Measurements from ENCODE around the gene AP2B1.

The AP2B1 gene

GRCh38 chr17:35731239-35731916 is 144.3 kb downstream of the AP2B1 start, which contains the start of gene RASL10B:
RASL10B (plus strand) TSS chr17:35731639; CDS start chr17:35735185, 3,546 bp downstream.
- peaks cover 3% of the 10 kb centered on the region for H3K36me3 ChIP-seq (ENCODE audit: control insufficient read depth, insufficient read depth, low read length)
- no peak within 1 kb of the TSS for H3K27ac ChIP-seq (ENCODE audit: insufficient read depth, low read length, poor library complexity, severe bottlenecking)
- H3K4me1 ChIP-seq (ENCODE audit: control insufficient read depth, insufficient read depth, low read length, poor library complexity, severe bottlenecking), result peaks cover 9% of the 10 kb centered on the region
- no peaks in the 10 kb centered on the region for H3K9me3 ChIP-seq (ENCODE audit: control insufficient read depth, low read length)
- peak within 1 kb of the TSS; percentile 48 for H3K4me3 ChIP-seq (ENCODE audit: insufficient read depth, low read depth, low read length, poor library complexity, severe bottlenecking)
- H3K27me3 ChIP-seq (replicated peaks; ENCODE audit: control insufficient read depth, insufficient read depth, low read length, poor library complexity, severe bottlenecking), result no peaks in the 10 kb centered on the region
- DNase-seq, result no peak

GRCh38 chr17:35731917-35732805 is 145.0 kb downstream of the AP2B1 start:
- no peak for DNase-seq
- Histone ChIP-seq H3K27me3 (replicated peaks; ENCODE audit: control insufficient read depth, insufficient read depth, low read length, poor library complexity, severe bottlenecking) (no peaks in the 10 kb centered on the region), H3K27ac (ENCODE audit: insufficient read depth, low read length, poor library complexity, severe bottlenecking) (no peak overlapping the region), H3K36me3 (ENCODE audit: control insufficient read depth, insufficient read depth, low read length) (no peaks in the 10 kb centered on the region), H3K4me3 (ENCODE audit: insufficient read depth, low read depth, low read length, poor library complexity, severe bottlenecking) (no peak overlapping the region), H3K4me1 (ENCODE audit: control insufficient read depth, insufficient read depth, low read length, poor library complexity, severe bottlenecking) (peaks cover 9% of the 10 kb centered on the region), H3K9me3 (ENCODE audit: control insufficient read depth, low read length) (no peaks in the 10 kb centered on the region)

GRCh38 chr17:35732806-35733136 is 145.6 kb downstream of the AP2B1 start:
- no peak overlapping the region for H3K4me3 ChIP-seq (ENCODE audit: insufficient read depth, low read depth, low read length, poor library complexity, severe bottlenecking)
- H3K9me3 ChIP-seq (ENCODE audit: control insufficient read depth, low read length), result no peaks in the 10 kb centered on the region
- H3K27me3 ChIP-seq (replicated peaks; ENCODE audit: control insufficient read depth, insufficient read depth, low read length, poor library complexity, severe bottlenecking), result no peaks in the 10 kb centered on the region

GRCh38 chr17:35733366-35733765 is 146.2 kb downstream of the AP2B1 start:
- Histone ChIP-seq H3K4me3 (ENCODE audit: insufficient read depth, low read depth, low read length, poor library complexity, severe bottlenecking) (no peak overlapping the region), H3K27me3 (replicated peaks; ENCODE audit: control insufficient read depth, insufficient read depth, low read length, poor library complexity, severe bottlenecking) (no peaks in the 10 kb centered on the region), H3K4me1 (ENCODE audit: control insufficient read depth, insufficient read depth, low read length, poor library complexity, severe bottlenecking) (peaks cover 9% of the 10 kb centered on the region), H3K36me3 (ENCODE audit: control insufficient read depth, insufficient read depth, low read length) (no peaks in the 10 kb centered on the region), H3K9me3 (ENCODE audit: control insufficient read depth, low read length) (no peaks in the 10 kb centered on the region), H3K27ac (ENCODE audit: insufficient read depth, low read length, poor library complexity, severe bottlenecking) (no peak overlapping the region)
- no peak for DNase-seq

More at GRCh38 chr17:35732806-35733136, 145.6 kb downstream of the AP2B1 start:
- Histone ChIP-seq H3K27ac (ENCODE audit: insufficient read depth, low read length, poor library complexity, severe bottlenecking) (no peak overlapping the region), H3K4me1 (ENCODE audit: control insufficient read depth, insufficient read depth, low read length, poor library complexity, severe bottlenecking) (peaks cover 9% of the 10 kb centered on the region), H3K36me3 (ENCODE audit: control insufficient read depth, insufficient read depth, low read length) (no peaks in the 10 kb centered on the region)
- DNase-seq, result no peak

- DNase-seq, result no peak
- Histone ChIP-seq H3K4me3 (ENCODE audit: insufficient read depth, low read depth, low read length, poor library complexity, severe bottlenecking) (no peak overlapping the region), H3K9me3 (ENCODE audit: control insufficient read depth, low read length) (no peaks in the 10 kb centered on the region), H3K27ac (ENCODE audit: insufficient read depth, low read length, poor library complexity, severe bottlenecking) (no peak overlapping the region), H3K4me1 (ENCODE audit: control insufficient read depth, insufficient read depth, low read length, poor library complexity, severe bottlenecking) (peaks cover 9% of the 10 kb centered on the region), H3K36me3 (ENCODE audit: control insufficient read depth, insufficient read depth, low read length) (no peaks in the 10 kb centered on the region), H3K27me3 (replicated peaks; ENCODE audit: control insufficient read depth, insufficient read depth, low read length, poor library complexity, severe bottlenecking) (no peaks in the 10 kb centered on the region)
These were observed 147.3 kb downstream of the AP2B1 start for GRCh38 chr17:35734396-35734795.

GRCh38 chr17:35735036-35735805 is 148.1 kb downstream of the AP2B1 start:
- DNase-seq, result no peak
- H3K4me3 ChIP-seq (ENCODE audit: insufficient read depth, low read depth, low read length, poor library complexity, severe bottlenecking), result no peak overlapping the region
- H3K27me3 ChIP-seq (replicated peaks; ENCODE audit: control insufficient read depth, insufficient read depth, low read length, poor library complexity, severe bottlenecking), result no peaks in the 10 kb centered on the region
- H3K4me1 ChIP-seq (ENCODE audit: control insufficient read depth, insufficient read depth, low read length, poor library complexity, severe bottlenecking), result peaks cover 9% of the 10 kb centered on the region
- no peak overlapping the region for H3K27ac ChIP-seq (ENCODE audit: insufficient read depth, low read length, poor library complexity, severe bottlenecking)
- no peaks in the 10 kb centered on the region for H3K9me3 ChIP-seq (ENCODE audit: control insufficient read depth, low read length)
- H3K36me3 ChIP-seq (ENCODE audit: control insufficient read depth, insufficient read depth, low read length), result no peaks in the 10 kb centered on the region

- DNase-seq, result no peak
- Histone ChIP-seq H3K36me3 (ENCODE audit: control insufficient read depth, insufficient read depth, low read length) (no peaks in the 10 kb centered on the region), H3K27me3 (replicated peaks; ENCODE audit: control insufficient read depth, insufficient read depth, low read length, poor library complexity, severe bottlenecking) (no peaks in the 10 kb centered on the region), H3K4me1 (ENCODE audit: control insufficient read depth, insufficient read depth, low read length, poor library complexity, severe bottlenecking) (peaks cover 1% of the 10 kb centered on the region), H3K4me3 (ENCODE audit: insufficient read depth, low read depth, low read length, poor library complexity, severe bottlenecking) (no peak overlapping the region), H3K9me3 (ENCODE audit: control insufficient read depth, low read length) (no peaks in the 10 kb centered on the region), H3K27ac (ENCODE audit: insufficient read depth, low read length, poor library complexity, severe bottlenecking) (no peak overlapping the region)
These were observed 149.1 kb downstream of the AP2B1 start for GRCh38 chr17:35736236-35736635.

- Histone ChIP-seq H3K36me3 (ENCODE audit: control insufficient read depth, insufficient read depth, low read length) (no peaks in the 10 kb centered on the region), H3K27me3 (replicated peaks; ENCODE audit: control insufficient read depth, insufficient read depth, low read length, poor library complexity, severe bottlenecking) (peaks cover 15% of the 10 kb centered on the region), H3K4me1 (ENCODE audit: control insufficient read depth, insufficient read depth, low read length, poor library complexity, severe bottlenecking) (peaks cover 4% of the 10 kb centered on the region), H3K4me3 (ENCODE audit: insufficient read depth, low read depth, low read length, poor library complexity, severe bottlenecking) (no peak overlapping the region), H3K9me3 (ENCODE audit: control insufficient read depth, low read length) (no peaks in the 10 kb centered on the region), H3K27ac (ENCODE audit: insufficient read depth, low read length, poor library complexity, severe bottlenecking) (no peak overlapping the region)
- no peak for DNase-seq
These were observed 151.5 kb downstream of the AP2B1 start for GRCh38 chr17:35738519-35739133.

GRCh38 chr17:35740216-35740615 is 153.1 kb downstream of the AP2B1 start:
- Histone ChIP-seq H3K27me3 (replicated peaks; ENCODE audit: control insufficient read depth, insufficient read depth, low read length, poor library complexity, severe bottlenecking) (peaks cover 15% of the 10 kb centered on the region), H3K4me1 (ENCODE audit: control insufficient read depth, insufficient read depth, low read length, poor library complexity, severe bottlenecking) (peaks cover 4% of the 10 kb centered on the region), H3K4me3 (ENCODE audit: insufficient read depth, low read depth, low read length, poor library complexity, severe bottlenecking) (no peak overlapping the region), H3K36me3 (ENCODE audit: control insufficient read depth, insufficient read depth, low read length) (no peaks in the 10 kb centered on the region), H3K9me3 (ENCODE audit: control insufficient read depth, low read length) (no peaks in the 10 kb centered on the region), H3K27ac (ENCODE audit: insufficient read depth, low read length, poor library complexity, severe bottlenecking) (no peak overlapping the region)
- DNase-seq, result no peak

All from effector memory CD4-positive, alpha-beta T cell (primary cell).